HG02623 (cell line): ENCODE results near the gene ESPN.
"Not testable (repeated sequence)": the region's sequence is repeated elsewhere in the genome, so short reads cannot be mapped to it uniquely, and the experiment has no call there.

Experiments
- ATAC-seq: cut with Tn5 transposase; IDR thresholded peaks from one replicate; pipeline ENCODE4 v1.9.1; 2021; ENCODE audit warnings: moderate library complexity; ENCODE audit not compliant: unreplicated experiment

Gene ESPN

GRCh38 chr1:6477039-6477820 is 52.7 kb downstream of the ESPN start:
- ATAC-seq: no peak

- no peak for ATAC-seq
These were observed 57.2 kb downstream of the ESPN start for GRCh38 chr1:6481820-6482219.

GRCh38 chr1:6483017-6483760 is 58.6 kb downstream of the ESPN start:
- ATAC-seq: no peak

- no peak for ATAC-seq
These were observed 59.2 kb downstream of the ESPN start for GRCh38 chr1:6483761-6484117.

GRCh38 chr1:6484826-6485167 is 60.2 kb downstream of the ESPN start:
- no peak for ATAC-seq

- ATAC-seq: no peak
These were observed 60.9 kb downstream of the ESPN start for GRCh38 chr1:6485168-6486101.

- ATAC-seq: peak; percentile 48
These were observed 61.9 kb downstream of the ESPN start for GRCh38 chr1:6486433-6487011.

- no peak for ATAC-seq
These were observed 63.4 kb downstream of the ESPN start for GRCh38 chr1:6487804-6488484.

- no peak for ATAC-seq
These were observed 64.2 kb downstream of the ESPN start for GRCh38 chr1:6488602-6489382.

GRCh38 chr1:6489383-6489765 is 64.8 kb downstream of the ESPN start:
- ATAC-seq: no peak

GRCh38 chr1:6489799-6490180 is 65.2 kb downstream of the ESPN start:
- peak; percentile 51 for ATAC-seq

GRCh38 chr1:6490181-6491080 is 65.9 kb downstream of the ESPN start:
- ATAC-seq: no peak

GRCh38 chr1:6491081-6491449 is 66.5 kb downstream of the ESPN start:
- no peak for ATAC-seq

- no peak for ATAC-seq
These were observed 66.9 kb downstream of the ESPN start, which contains the start of gene PLEKHG5 for GRCh38 chr1:6491480-6491962. Gene PLEKHG5, minus strand, starts transcription at chr1:6491667. Its CDS starts 14,096 bp downstream, at chr1:6477571.

GRCh38 chr1:6491966-6492365 is 67.4 kb downstream of the ESPN start:
- no peak for ATAC-seq

GRCh38 chr1:6493834-6494223 is 69.3 kb downstream of the ESPN start:
- ATAC-seq: not testable (repeated sequence)

GRCh38 chr1:6494627-6495026 is 70.1 kb downstream of the ESPN start:
- no peak for ATAC-seq

- ATAC-seq: no peak
These were observed 70.5 kb downstream of the ESPN start for GRCh38 chr1:6495041-6495441.
